Measurements from ENCODE around the gene HABP2. TPM values are rescaled to one million over a fixed set of nuclear protein-coding genes. Genes with fewer than 3 reads are reported as not detected.

The HABP2 gene
- total and polyA plus RNA-seq, 9 of the 15 experiments (the other 6 are each of a cell fraction or from before 2014, with no cell fraction given) = 0.09 TPM; not detected in 8

DNA sequence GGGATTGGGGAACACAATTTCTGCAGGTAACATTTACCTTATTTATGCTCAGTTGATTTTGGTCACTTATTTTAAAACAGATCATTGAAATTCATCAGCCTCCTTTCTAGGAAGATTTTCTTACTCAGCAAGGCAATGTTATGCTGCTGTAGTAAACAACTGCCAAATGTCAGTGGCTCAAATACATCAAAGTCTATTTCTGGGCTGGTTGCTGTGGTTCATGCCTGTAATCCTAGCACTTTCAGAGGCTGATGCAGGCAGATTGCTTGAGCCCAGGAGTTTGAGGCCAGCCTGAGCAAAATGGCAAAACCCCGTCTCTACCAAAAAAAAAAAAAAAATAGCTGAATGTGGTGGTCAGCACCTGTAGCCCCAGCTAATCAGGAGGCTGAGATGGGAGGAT is 25.9 kb downstream of the HABP2 start:
- Histone ChIP-seq H3K9me3 (replicated peaks; ENCODE audit: control insufficient read depth, insufficient read depth, low read depth, low read length) (no peaks in the 10 kb centered on the region), H2AFZ (ENCODE audit: low read depth, low read length) (no peak overlapping the region), H3K9ac (ENCODE audit: insufficient read depth in 1 of 2, low read depth in 2 of 2, low read length in 2 of 2) (no peak overlapping the region), H3K27me3 (ENCODE audit: control insufficient read depth in 2 of 2, insufficient read depth in 2 of 2, low read length in 2 of 2) (no peaks in the 10 kb centered on the region; a peak in 1 of 5 replicates), H3K9me1 (ENCODE audit: control insufficient read depth, insufficient read depth, low read length) (no peaks in the 10 kb centered on the region), H4K20me1 (replicated peaks; ENCODE audit: control insufficient read depth, insufficient read depth, low read length) (no peaks in the 10 kb centered on the region; the same call in 1 of the 2 replicates), H3K36me3 (ENCODE audit: control insufficient read depth, insufficient read depth, low read length) (no peaks in the 10 kb centered on the region), H3K27ac (ENCODE audit: extremely low read depth, low read depth, low read length) (no peak overlapping the region), H3K4me1 (replicated peaks in 1 of 2; ENCODE audit: control insufficient read depth in 2 of 2, insufficient read depth in 2 of 2, low read length in 2 of 2) (no peaks in the 10 kb centered on the region), H3K4me3 (no peak overlapping the region), H3K79me2 (ENCODE audit: control insufficient read depth, insufficient read depth, low read length) (no peaks in the 10 kb centered on the region), H3K4me2 (ENCODE audit: insufficient read depth, low read length) (no peak overlapping the region)
- ChIA-PET CTCF (ENCODE audit: low intra/inter-chr PET ratio) (no interaction called here), POLR2A (no interaction called here)
- WGBS (ENCODE audit: insufficient coverage, low coverage, missing lambda C conversion rate) = 0% methylated on average over 1 of the region's 1 CpG
- BruUV-seq (replicated peaks) = no TSS peak
- DNase-seq (ENCODE audit: extremely low read depth in 1 of 4, low spot score in 3 of 4) = no peak
- FAIRE-seq = no peak
- no peak for ATAC-seq
- intact Hi-C loops (cut with micrococcal nuclease) = no loop called here
- in situ Hi-C loops (cut with MboI) = no loop called here
- TF ChIP-seq MAFF (IDR thresholded peaks at IDR 0.05; ENCODE audit: low read length) = no peak
- TF ChIP-seq HDAC2 (IDR thresholded peaks at IDR 0.05) = no peak
- TF ChIP-seq, protein P1, sequence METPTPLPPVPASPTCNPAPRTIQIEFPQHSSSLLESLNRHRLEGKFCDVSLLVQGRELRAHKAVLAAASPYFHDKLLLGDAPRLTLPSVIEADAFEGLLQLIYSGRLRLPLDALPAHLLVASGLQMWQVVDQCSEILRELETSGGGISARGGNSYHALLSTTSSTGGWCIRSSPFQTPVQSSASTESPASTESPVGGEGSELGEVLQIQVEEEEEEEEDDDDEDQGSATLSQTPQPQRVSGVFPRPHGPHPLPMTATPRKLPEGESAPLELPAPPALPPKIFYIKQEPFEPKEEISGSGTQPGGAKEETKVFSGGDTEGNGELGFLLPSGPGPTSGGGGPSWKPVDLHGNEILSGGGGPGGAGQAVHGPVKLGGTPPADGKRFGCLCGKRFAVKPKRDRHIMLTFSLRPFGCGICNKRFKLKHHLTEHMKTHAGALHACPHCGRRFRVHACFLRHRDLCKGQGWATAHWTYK (CRISPR knock-in tag; IDR thresholded peaks at IDR 0.05) = no peak
- TF ChIP-seq SNIP1 (IDR thresholded peaks at IDR 0.05; ENCODE audit: low read depth) = no peak
- TF ChIP-seq, protein P2, sequence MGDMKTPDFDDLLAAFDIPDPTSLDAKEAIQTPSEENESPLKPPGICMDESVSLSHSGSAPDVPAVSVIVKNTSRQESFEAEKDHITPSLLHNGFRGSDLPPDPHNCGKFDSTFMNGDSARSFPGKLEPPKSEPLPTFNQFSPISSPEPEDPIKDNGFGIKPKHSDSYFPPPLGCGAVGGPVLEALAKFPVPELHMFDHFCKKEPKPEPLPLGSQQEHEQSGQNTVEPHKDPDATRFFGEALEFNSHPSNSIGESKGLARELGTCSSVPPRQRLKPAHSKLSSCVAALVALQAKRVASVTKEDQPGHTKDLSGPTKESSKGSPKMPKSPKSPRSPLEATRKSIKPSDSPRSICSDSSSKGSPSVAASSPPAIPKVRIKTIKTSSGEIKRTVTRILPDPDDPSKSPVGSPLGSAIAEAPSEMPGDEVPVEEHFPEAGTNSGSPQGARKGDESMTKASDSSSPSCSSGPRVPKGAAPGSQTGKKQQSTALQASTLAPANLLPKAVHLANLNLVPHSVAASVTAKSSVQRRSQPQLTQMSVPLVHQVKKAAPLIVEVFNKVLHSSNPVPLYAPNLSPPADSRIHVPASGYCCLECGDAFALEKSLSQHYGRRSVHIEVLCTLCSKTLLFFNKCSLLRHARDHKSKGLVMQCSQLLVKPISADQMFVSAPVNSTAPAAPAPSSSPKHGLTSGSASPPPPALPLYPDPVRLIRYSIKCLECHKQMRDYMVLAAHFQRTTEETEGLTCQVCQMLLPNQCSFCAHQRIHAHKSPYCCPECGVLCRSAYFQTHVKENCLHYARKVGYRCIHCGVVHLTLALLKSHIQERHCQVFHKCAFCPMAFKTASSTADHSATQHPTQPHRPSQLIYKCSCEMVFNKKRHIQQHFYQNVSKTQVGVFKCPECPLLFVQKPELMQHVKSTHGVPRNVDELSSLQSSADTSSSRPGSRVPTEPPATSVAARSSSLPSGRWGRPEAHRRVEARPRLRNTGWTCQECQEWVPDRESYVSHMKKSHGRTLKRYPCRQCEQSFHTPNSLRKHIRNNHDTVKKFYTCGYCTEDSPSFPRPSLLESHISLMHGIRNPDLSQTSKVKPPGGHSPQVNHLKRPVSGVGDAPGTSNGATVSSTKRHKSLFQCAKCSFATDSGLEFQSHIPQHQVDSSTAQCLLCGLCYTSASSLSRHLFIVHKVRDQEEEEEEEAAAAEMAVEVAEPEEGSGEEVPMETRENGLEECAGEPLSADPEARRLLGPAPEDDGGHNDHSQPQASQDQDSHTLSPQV (IDR thresholded peaks at IDR 0.05) = no peak
- no peak for TF ChIP-seq MED1 (CRISPR knock-in tag; IDR thresholded peaks at IDR 0.05; ENCODE audit: borderline replicate concordance)
- no peak for TF ChIP-seq KLF1 (tag; IDR thresholded peaks at IDR 0.05)
- no peak for TF ChIP-seq ZNF146 (CRISPR knock-in tag; IDR thresholded peaks at IDR 0.05; ENCODE audit: unreplicated experiment)
- no peak for TF ChIP-seq ARHGAP35 (IDR thresholded peaks at IDR 0.05; ENCODE audit: partially characterized antibody)
- no peak for TF ChIP-seq BACH1 (tag; IDR thresholded peaks at IDR 0.05)
- TF ChIP-seq FOXA1 (IDR thresholded peaks at IDR 0.05; ENCODE audit: borderline replicate concordance) = no peak
- no peak for TF ChIP-seq HCFC1 (IDR thresholded peaks at IDR 0.05; ENCODE audit: low read depth, low read length)
- TF ChIP-seq, protein P3, sequence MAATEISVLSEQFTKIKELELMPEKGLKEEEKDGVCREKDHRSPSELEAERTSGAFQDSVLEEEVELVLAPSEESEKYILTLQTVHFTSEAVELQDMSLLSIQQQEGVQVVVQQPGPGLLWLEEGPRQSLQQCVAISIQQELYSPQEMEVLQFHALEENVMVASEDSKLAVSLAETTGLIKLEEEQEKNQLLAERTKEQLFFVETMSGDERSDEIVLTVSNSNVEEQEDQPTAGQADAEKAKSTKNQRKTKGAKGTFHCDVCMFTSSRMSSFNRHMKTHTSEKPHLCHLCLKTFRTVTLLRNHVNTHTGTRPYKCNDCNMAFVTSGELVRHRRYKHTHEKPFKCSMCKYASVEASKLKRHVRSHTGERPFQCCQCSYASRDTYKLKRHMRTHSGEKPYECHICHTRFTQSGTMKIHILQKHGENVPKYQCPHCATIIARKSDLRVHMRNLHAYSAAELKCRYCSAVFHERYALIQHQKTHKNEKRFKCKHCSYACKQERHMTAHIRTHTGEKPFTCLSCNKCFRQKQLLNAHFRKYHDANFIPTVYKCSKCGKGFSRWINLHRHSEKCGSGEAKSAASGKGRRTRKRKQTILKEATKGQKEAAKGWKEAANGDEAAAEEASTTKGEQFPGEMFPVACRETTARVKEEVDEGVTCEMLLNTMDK (IDR thresholded peaks at IDR 0.05; ENCODE audit: borderline replicate concordance, insufficient read depth, low read depth, low read length, poor library complexity, severe bottlenecking) = no peak
- TF ChIP-seq PHF20 (IDR thresholded peaks at IDR 0.05; ENCODE audit: partially characterized antibody) = no peak
- TF ChIP-seq ZFPM2 (CRISPR knock-in tag; IDR thresholded peaks at IDR 0.05) = no peak
- TF ChIP-seq, protein P4, sequence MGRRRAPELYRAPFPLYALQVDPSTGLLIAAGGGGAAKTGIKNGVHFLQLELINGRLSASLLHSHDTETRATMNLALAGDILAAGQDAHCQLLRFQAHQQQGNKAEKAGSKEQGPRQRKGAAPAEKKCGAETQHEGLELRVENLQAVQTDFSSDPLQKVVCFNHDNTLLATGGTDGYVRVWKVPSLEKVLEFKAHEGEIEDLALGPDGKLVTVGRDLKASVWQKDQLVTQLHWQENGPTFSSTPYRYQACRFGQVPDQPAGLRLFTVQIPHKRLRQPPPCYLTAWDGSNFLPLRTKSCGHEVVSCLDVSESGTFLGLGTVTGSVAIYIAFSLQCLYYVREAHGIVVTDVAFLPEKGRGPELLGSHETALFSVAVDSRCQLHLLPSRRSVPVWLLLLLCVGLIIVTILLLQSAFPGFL (CRISPR knock-in tag; IDR thresholded peaks at IDR 0.05) = no peak
- TF ChIP-seq IRF2 (CRISPR knock-in tag; IDR thresholded peaks at IDR 0.05) = no peak
